SK-N-MC (cell line): ENCODE measurements around the gene ALDH1L1.

Experiments used
- DNase-seq: peaks from one replicate; pipeline ENCODE4 v3.0.0-alpha.2; 2011; ENCODE audit warnings: low read depth, low spot score
- H3K27ac ChIP-seq: fragments of 200-600 bp; sonication (generic); 2 replicates; pipeline ENCODE4 v1.5.1; 2016; ENCODE audit warnings: mixed run types
- H3K36me3 ChIP-seq: fragments of 200-600 bp; sonication (generic); 2 replicates; pipeline ENCODE4 v1.6.1; 2017; ENCODE audit warnings: antibody characterized with exemption, low read length, mixed read lengths; ENCODE audit not compliant: insufficient read depth
- H3K4me3 ChIP-seq: fragments of 200-600 bp; sonication (generic); 2 replicates; pipeline ENCODE4 v1.5.1; 2016
- H3K9ac ChIP-seq: fragments of 200-600 bp; sonication (generic); 2 replicates; pipeline ENCODE4 v1.8.0; 2017; ENCODE audit warnings: mixed run types, mixed read lengths; ENCODE audit not compliant: insufficient read length
- H3K9me3 ChIP-seq: fragments of 200-600 bp; sonication (generic); 2 replicates; pipeline ENCODE4 v1.6.1; 2017; ENCODE audit warnings: low read depth, mild to moderate bottlenecking, antibody characterized with exemption, low read length, moderate library complexity, mixed read lengths
- EZH2 ChIP-seq: fragments of 200-600 bp; sonication (generic); IDR thresholded peaks from one replicate; pipeline ENCODE4 v1.6.1; 2017; ENCODE audit warnings: antibody characterized with exemption
- FOXP2 ChIP-seq: optimal IDR thresholded peaks from 2 replicates; pipeline ENCODE3; 2011; ENCODE audit warnings: mild to moderate bottlenecking, moderate library complexity; ENCODE audit not compliant: insufficient read depth; ENCODE audit errors: extremely low read length, control extremely low read depth
- POLR2AphosphoS5 ChIP-seq: IDR thresholded peaks from 2 replicates; pipeline ENCODE4 v1.6.1; 2012; ENCODE audit warnings: mild to moderate bottlenecking, low read depth, low read length, borderline replicate concordance

The ALDH1L1 gene

GRCh38 chr3:126111566-126112475 is 68.6 kb downstream of the ALDH1L1 start:
- TF ChIP-seq FOXP2 (no peak), POLR2AphosphoS5 (no peak), EZH2 (no peak)
- no peak overlapping the region for H3K27ac ChIP-seq

GRCh38 chr3:126111126-126111551 is 69.2 kb downstream of the ALDH1L1 start:
- H3K4me3 ChIP-seq: no peak overlapping the region
- no peak for TF ChIP-seq POLR2AphosphoS5
- no peak for TF ChIP-seq EZH2
- no peak for TF ChIP-seq FOXP2
- H3K9me3 ChIP-seq: no peaks in the 10 kb centered on the region
- H3K36me3 ChIP-seq: no peaks in the 10 kb centered on the region
- no peak overlapping the region for H3K27ac ChIP-seq
- H3K9ac ChIP-seq: no peak overlapping the region
- no peak for DNase-seq

More at GRCh38 chr3:126111566-126112475, 68.6 kb downstream of the ALDH1L1 start:
- DNase-seq: no peak
- no peaks in the 10 kb centered on the region for H3K9me3 ChIP-seq
- H3K4me3 ChIP-seq: no peak overlapping the region
- H3K9ac ChIP-seq: no peak overlapping the region
- H3K36me3 ChIP-seq: no peaks in the 10 kb centered on the region

GRCh38 chr3:126110431-126111125 is 69.8 kb downstream of the ALDH1L1 start:
- no peak for DNase-seq
- no peak overlapping the region for H3K9ac ChIP-seq
- no peaks in the 10 kb centered on the region for H3K36me3 ChIP-seq
- no peak overlapping the region for H3K4me3 ChIP-seq
- H3K27ac ChIP-seq: no peak overlapping the region
- TF ChIP-seq POLR2AphosphoS5: no peak
- no peak for TF ChIP-seq FOXP2
- TF ChIP-seq EZH2: no peak
- H3K9me3 ChIP-seq: no peaks in the 10 kb centered on the region

- no peak for TF ChIP-seq FOXP2
- no peak for TF ChIP-seq EZH2
- TF ChIP-seq POLR2AphosphoS5: no peak
- Histone ChIP-seq H3K36me3 (no peaks in the 10 kb centered on the region), H3K9me3 (no peaks in the 10 kb centered on the region), H3K27ac (no peak overlapping the region), H3K9ac (no peak overlapping the region), H3K4me3 (no peak overlapping the region)
- no peak for DNase-seq
Measured at GRCh38 chr3:126109880-126110235, 70.5 kb downstream of the ALDH1L1 start.

- Histone ChIP-seq H3K36me3 (no peaks in the 10 kb centered on the region), H3K4me3 (no peak overlapping the region), H3K9ac (no peak overlapping the region), H3K9me3 (no peaks in the 10 kb centered on the region), H3K27ac (no peak overlapping the region)
- DNase-seq: no peak
- TF ChIP-seq FOXP2: no peak
- no peak for TF ChIP-seq EZH2
- TF ChIP-seq POLR2AphosphoS5: no peak
Measured at GRCh38 chr3:126109146-126109879, 71.1 kb downstream of the ALDH1L1 start.

- Histone ChIP-seq H3K9me3 (no peaks in the 10 kb centered on the region), H3K4me3 (no peak overlapping the region), H3K9ac (no peak overlapping the region), H3K36me3 (no peaks in the 10 kb centered on the region), H3K27ac (no peak overlapping the region)
- DNase-seq: no peak
- TF ChIP-seq POLR2AphosphoS5 (no peak), FOXP2 (no peak), EZH2 (no peak)
Measured at GRCh38 chr3:126108676-126109050, 71.7 kb downstream of the ALDH1L1 start.

GRCh38 chr3:126107957-126108675 is 72.3 kb downstream of the ALDH1L1 start:
- no peak overlapping the region for H3K9ac ChIP-seq
- TF ChIP-seq POLR2AphosphoS5 (no peak), EZH2 (no peak), FOXP2 (no peak)
- DNase-seq: no peak
- no peak overlapping the region for H3K27ac ChIP-seq
- no peaks in the 10 kb centered on the region for H3K9me3 ChIP-seq
- no peaks in the 10 kb centered on the region for H3K36me3 ChIP-seq
- no peak overlapping the region for H3K4me3 ChIP-seq
